ENCODE data around the gene RARA.

The RARA gene

DNA sequence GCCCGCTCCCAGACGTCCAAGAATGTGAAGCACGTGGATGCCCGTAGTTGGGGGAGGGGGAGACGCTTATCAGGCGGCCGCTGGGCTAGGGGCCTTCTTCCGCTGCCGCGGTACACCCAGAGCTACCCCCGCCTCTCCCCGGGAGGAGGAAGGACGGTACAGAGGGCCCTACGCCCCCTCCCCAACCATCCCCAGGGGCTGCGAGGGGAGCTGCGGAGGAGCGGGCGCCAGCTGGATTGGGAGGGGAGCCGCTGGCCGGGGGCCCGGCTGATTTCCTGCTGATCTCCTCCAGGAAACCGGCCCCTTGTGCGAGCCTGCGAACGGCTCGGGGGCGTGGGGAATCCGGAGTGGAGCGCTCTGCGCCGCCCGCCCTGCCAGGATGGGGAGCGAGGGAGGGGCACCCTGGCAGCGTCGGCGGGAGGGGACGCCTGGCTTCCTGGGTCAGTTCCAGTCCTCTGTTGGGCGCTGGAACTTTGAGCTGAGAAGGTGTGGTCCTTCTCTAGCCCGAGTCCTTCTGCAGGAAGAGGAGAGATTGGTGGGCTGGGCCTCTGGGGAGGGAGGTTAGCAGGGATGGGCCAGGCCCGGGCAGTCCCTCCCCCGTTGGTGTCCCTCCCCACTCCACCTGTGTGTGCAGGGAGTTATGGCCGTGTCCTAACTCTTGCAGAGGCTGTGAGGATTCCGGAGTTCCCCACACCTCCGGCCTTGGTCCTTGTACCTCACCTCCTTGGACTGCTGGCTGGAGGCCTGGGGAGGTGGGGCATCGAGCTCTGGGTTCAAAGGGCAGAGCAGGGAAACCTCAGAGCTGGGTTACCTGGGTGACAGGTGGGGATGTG is 36.4 kb downstream of the RARA start:
- DNase-seq (ENCODE audit: low read depth, low spot score): no peak

DNA sequence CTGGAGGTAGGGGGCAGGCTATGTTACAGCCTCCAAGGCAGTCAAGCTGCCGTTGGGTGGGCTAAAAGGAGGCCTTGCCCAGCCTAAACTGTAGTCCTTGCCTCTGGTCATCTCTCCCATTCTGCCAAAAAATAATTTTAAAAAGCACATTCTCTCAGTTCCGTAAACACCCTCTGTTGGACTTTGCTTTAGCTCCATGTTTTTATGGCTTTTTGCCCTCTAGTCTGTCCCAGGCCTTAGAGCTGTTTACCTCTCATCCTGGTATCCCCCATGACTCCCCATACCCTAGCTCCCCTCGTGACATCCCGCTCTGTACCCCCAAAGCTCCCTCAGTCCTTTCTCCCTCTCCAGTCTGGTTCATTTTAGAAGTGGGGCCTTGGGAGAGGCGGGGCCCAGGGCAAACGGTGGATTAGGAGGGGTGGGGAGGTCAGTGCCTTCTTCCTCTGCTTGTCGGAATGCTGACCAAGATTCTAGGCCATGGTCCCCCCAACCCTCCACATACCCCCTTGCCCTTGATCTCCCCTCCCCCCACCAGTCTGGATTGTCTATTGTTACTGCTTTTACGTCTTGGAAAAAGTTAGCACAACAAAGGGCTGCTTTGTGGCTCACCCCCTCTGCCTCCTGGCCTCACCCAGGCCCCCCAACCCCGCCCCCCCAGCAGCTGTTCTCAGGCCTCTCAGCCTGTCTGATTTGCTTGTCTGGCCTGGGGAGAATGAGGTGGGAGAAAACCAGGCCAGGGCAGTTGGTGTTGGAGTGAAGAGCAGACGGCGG is 37.2 kb downstream of the RARA start:
- no peak for DNase-seq (ENCODE audit: low read depth, low spot score)

DNA sequence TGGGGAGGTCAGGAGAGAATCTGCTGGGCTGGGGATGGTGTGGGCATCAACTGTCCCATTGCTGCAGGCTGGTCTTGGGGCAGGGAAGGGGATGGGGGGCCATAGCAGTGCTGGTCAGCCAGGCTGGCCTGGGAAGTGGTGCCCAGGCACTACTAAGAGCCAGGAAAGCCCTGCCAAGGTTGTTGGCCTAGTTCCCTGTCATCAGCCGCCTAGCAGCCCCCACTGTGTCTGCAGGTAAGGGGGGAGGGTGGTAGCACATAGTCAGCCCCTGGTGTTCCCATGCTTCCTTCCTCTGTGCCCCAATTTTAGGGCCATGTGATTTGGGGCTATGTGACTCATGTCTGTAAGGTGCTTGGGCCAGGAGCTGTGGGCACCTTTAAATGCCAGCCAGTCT is 37.8 kb downstream of the RARA start:
- DNase-seq (ENCODE audit: low read depth, low spot score): no peak

DNA sequence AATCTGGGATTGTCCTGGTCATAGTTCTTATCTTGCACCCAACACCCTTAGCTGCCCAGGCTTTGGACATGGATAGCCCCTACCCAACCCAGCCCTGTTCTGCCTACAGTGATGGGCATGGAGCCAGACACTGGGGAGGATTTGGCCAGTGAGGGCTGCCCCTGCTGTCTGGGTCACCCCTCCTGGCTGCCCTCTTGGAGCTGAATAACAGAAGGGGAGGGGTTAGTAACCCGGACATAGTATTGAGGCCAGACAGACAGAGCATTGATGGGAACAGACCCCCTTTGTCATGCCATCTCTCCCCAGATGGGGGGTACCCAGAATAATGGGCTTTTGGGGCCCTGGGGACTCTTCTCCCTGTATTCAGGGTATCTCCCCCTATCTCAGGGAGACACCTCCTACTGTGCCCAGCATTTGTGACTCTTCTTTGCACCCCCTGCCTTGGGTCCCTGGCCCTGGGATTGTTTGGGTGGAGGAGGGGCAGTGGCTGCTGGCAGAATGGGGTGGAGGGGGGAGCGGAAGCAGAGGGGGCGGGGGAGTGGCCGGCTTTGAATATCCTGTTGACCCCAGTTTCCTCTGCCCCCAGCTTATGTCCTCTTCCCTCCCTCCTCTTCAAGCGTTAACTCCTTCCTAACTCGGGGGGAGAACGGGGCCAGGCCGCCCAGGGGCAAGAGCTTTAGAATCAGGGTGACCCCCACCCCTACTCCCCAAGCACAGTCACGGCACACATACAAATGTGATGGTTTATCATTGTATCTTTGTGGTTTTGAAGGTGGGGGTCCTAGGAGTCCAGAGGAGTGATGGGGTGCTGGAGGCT is 38.5 kb downstream of the RARA start:
- no peak for DNase-seq (ENCODE audit: low read depth, low spot score)

DNA sequence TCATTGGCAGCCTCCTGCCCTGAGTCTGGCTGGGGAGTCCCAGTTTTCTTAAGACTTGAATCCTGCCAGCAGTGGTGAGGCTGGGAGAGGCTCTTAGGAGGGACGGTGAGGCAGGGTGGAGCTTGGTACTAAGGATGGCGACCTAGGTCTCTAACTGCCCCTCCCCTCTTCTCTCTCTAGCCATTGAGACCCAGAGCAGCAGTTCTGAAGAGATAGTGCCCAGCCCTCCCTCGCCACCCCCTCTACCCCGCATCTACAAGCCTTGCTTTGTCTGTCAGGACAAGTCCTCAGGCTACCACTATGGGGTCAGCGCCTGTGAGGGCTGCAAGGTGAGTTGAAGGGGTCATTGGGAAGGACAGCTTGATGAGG is 39.1 kb downstream of the RARA start:
- no peak for DNase-seq (ENCODE audit: low read depth, low spot score)

DNA sequence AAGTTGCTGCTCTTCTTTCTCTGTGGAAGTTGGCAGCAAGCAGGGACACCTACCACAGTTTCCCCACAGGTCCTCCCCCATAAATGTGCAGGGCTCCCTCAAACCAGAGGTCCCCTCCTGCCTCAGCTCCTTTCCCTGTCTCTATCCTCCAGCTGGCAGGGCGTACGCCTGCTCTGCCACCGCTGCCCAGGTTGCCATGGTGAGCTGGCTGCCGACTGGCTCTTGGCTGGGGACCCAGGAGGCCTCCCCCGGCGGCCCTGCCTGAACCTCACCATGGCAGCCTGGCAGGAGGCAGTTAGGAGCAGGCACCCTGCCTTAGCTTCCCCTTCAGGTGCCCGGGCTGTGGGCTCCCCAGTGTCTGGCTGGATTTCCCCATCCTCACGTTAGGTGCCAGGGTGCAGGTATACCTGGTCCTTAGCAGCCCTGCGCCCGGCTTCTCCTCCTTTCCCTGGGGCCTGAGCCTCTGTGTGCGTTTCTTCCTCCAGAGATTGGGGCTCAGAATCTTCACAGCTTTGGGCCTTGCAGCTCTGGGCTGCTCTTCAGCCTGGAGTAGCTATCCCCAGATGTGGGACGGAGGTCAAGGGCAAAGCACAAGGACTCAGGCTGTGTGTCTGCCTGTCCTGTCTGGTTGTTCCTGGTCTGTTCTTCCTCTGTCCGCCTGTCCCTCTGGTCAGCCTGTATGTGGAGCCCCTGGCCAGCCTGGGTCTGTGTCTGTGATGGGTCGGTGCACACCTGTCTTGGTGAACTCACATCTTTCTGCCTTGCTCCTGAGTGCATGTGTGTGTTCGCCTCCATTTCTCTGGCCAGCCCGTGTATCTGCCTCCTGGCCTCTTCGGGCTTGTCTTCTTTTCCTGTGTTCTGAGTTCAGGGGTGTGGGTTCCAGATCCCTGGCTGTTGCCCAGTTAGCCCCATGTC is 39.8 kb downstream of the RARA start:
- no peak for DNase-seq (ENCODE audit: low read depth, low spot score)

DNA sequence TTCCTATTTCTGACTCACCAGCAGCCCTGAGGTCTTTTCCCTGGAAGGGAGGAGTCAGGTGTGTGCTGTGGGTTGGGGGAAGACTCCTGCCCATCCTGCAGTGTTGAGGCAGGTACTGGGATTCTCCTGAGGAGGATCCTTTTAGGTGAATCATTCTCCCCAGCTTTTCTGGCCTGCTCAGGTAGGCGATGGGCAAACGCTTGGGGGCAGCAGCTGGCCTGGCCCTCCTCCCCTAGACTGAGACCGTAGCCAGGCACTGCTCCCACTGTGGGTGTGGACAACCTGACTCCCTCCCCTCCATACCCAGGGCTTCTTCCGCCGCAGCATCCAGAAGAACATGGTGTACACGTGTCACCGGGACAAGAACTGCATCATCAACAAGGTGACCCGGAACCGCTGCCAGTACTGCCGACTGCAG is 40.5 kb downstream of the RARA start:
- no peak for DNase-seq (ENCODE audit: low read depth, low spot score)

DNA sequence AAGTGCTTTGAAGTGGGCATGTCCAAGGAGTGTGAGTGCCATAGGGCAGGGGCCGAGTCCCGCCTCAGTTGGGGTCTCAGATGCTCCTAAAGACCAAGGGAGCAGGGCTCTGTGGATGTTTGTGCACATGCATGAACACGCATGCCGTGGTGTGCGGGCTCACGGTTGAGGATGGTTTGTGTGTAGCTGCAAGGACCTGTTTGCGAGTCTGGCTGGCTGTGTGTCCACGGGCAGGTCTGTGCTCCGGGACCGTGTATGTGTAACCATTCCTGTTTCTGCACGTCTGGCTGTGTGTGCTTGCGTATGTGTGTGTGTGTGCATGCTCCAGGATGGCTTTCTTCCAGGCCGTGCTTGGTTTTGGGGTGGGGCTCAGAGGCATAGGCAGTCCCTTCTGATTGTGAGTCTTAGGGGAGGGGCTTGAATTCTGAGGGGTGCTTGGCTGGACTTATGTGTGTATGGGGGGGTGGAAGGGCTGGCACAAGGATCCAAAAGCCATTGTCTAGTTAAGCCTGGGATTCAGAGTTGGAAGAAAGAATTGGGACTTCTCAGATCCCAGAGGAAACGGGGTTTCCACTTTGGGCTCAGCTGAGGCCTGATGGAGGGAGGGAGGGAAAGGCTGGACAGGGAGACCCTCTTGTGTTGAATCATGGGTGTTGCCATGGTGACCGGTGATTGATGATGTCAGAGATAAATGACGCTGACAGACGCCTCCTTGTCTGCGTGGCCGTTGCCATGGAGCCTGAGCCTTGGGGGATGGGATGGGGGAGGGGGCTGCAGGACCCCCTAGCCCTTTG is 41.1 kb downstream of the RARA start:
- DNase-seq (ENCODE audit: low read depth, low spot score): no peak

DNA sequence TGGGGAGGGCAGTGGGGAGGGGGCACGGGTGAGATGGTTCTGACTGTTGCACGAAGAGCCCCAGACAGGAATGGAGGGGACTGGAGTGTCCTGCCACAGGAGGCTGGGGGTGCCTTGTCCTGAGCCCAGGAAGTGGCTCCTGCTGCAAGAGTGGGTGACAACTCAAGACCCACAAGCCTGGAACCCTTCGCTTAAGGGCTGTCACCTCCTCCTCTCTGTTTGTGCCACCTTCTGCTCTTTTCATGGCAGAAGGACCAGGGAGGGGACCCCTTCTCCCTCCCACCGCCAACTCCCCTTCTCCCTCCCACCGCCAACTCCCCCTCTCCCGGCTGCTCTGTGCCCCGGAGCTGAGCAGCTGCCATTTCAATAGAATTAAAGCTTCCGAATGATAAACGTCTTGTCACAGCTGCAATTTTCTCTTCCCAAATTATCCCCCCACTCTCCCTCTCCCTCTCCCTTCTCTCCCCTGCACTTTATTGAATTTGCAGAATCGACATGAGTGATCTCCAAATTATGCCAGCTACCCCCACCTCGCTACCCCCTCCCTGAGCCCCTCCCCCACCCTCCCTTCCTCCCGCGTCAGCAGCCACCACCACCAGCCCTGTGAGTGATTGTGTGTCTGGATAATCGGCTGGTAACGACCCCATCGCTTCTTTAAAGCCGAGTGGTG is 41.8 kb downstream of the RARA start:
- DNase-seq (ENCODE audit: low read depth, low spot score): no peak

DNA sequence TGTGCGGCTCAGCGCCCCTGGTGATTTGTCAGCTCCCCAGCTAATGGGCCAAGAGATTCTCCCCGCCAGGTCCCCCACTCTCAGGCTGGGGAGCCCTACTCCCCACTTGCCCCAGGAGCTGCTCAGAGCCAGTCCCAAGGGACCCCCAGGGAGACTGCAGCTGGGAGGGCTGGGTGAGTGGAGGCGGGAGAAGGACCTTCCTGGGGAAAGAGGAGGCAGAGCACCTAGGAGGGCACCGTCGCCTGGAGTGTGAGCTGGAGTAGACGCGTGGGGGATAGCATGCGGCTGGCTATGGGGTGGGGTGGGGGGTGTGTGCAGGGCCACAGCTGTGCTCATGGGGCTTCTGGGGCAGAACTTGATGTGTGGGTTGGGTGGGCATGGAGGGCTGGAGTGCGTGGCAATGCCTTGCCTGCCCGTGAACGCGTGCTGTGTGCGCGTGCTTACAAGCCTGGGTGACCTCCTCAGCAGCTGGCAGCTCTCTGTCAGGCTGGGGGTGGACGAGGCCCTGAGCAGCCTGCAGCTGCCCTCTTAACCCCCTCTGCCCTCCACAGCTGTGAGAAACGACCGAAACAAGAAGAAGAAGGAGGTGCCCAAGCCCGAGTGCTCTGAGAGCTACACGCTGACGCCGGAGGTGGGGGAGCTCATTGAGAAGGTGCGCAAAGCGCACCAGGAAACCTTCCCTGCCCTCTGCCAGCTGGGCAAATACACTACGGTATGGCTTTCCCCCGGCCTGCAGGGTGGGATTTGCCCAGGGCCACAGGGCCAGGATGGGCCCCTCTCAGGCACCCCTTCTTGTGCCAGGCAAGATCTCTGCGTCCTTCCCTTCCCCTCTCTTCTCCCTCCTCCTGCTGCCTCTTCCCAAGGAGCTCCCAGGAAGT is 42.6 kb downstream of the RARA start:
- no peak for DNase-seq (ENCODE audit: low read depth, low spot score)

DNA sequence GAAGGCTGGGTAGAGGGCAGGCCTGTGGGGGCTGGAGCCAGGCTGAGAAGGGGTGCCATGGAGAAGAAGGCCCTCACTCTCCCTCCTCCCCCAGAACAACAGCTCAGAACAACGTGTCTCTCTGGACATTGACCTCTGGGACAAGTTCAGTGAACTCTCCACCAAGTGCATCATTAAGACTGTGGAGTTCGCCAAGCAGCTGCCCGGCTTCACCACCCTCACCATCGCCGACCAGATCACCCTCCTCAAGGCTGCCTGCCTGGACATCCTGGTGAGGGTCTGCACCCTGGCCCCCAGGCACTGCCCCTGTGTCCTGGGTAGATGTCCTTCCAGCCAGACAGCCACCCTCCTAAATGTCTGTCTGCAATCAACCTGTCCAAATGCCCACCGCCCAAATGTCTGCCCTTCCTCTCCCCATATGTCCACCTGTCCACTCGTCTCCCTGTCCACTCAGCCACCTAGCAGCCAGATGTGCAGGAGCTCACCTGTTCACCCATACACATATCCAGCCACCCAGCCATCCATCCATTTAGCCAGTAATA is 43.3 kb downstream of the RARA start:
- no peak for DNase-seq (ENCODE audit: low read depth, low spot score)

DNA sequence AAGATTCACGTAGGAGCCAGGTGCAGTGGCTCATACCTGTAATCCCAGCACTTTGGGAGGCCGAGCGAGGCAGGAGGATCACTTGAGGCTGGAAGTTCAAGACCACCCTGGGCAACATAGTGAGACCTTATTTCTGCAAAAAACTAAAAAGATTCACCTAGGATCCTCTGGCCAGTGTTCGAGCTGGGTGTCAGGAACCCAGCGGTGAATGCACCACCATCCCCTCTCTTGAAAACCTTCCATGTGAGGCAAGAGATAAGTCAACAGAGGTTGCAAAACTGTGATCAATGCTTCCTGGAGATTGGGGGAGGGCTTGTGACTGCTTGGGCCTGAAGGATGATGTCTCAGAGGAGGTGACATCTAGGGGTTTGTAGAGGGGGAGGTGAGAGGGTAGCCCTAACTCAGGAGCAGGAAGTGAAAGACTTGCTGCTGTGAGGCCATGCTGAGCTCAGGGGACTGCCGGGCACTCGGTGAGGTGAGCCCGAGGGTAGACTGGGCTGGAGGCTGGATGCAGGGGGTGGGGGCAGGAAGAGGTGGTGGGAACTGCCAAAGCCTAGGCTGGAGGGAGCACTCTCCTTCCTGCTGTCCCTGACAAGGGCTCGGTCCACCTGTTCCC is 43.9 kb downstream of the RARA start:
- DNase-seq (ENCODE audit: low read depth, low spot score): no peak

DNA sequence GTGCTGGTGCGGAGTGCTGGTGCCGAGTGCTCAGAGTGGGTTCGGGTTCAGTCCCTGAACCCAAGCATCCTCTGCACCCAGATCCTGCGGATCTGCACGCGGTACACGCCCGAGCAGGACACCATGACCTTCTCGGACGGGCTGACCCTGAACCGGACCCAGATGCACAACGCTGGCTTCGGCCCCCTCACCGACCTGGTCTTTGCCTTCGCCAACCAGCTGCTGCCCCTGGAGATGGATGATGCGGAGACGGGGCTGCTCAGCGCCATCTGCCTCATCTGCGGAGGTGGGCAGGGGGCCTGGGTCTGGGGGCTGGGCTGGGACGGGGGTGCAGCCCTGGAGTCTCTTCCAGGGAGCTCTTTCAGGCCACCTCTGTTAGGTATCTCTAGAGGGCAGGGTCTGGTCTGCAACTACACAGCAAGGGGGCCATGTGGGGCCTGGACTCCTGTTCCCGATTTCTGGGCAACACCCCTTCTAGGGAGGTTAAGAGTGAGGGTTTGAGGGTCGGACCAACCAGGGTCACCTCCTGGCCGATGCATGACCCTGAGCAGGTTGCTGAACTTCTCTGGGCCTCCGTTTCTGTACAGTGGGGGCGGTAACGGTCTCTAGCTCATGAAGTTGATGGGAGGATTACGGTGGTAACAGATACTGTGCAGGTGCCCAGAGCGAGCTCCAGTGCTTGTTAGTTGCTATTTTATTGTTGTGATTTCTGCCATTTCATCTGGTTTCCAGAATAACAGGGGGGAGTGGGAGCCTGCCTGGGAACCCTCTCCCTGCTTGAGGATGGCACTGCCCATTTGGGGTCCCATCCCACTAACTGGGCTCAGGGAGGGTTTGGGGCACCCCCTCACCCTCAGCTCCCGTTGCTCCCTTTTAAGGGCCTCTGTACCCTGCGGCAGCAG is 45.5 kb downstream of the RARA start:
- DNase-seq (ENCODE audit: low read depth, low spot score): no peak

DNA sequence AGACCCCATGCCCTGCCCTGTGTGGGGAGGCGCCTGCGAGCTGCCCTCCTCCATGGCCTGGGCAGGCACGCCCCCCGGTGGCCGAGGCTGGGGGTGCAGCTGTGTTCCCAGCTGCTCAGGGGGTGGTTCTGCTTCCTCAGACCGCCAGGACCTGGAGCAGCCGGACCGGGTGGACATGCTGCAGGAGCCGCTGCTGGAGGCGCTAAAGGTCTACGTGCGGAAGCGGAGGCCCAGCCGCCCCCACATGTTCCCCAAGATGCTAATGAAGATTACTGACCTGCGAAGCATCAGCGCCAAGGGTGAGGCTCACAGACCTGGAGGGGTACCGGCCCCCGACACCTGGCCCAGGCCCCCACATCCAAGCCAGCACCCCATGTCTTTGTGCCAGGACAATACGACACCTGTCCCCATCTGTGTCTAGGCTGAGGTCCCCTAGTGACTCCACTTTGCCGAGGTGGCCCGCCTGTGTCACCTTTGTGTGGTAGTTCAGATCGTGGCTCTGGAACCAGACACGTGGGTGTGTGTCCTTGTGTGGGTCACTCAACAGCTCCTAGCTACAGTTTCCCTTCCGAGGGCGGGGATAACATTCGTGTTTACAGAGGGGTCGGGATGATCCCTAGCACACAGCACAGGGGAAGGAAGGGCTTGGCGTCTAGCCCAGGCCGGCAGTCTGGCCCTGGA is 46.3 kb downstream of the RARA start:
- DNase-seq (ENCODE audit: low read depth, low spot score): no peak

DNA sequence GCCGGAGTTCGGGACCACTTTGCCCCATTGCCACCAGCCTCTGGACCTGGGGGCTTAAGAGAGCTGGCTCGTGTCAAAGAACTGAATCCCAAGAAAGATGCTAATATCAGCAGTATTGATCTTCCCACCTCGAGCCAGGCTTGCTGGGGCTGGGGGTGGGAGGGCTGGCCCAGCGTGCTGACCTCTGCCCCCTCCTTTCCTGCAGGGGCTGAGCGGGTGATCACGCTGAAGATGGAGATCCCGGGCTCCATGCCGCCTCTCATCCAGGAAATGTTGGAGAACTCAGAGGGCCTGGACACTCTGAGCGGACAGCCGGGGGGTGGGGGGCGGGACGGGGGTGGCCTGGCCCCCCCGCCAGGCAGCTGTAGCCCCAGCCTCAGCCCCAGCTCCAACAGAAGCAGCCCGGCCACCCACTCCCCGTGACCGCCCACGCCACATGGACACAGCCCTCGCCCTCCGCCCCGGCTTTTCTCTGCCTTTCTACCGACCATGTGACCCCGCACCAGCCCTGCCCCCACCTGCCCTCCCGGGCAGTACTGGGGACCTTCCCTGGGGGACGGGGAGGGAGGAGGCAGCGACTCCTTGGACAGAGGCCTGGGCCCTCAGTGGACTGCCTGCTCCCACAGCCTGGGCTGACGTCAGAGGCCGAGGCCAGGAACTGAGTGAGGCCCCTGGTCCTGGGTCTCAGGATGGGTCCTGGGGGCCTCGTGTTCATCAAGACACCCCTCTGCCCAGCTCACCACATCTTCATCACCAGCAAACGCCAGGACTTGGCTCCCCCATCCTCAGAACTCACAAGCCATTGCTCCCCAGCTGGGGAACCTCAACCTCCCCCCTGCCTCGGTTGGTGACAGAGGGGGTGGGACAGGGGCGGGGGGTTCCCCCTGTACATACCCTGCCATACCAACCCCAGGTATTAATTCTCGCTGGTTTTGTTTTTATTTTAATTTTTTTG is 47.1 kb downstream of the RARA start:
- no peak for DNase-seq (ENCODE audit: low read depth, low spot score)
